Measurements from ENCODE around the gene PPP4R3A. TPM values are rescaled to one million over a fixed set of nuclear protein-coding genes. Genes with fewer than 3 reads are reported as not detected.

The PPP4R3A gene
- polyA plus RNA-seq, 1 donor (not counting 4 experiments of a cell fraction or from before 2014, with no cell fraction given), result 53.8 TPM

Small RNA genes within 50 kb of the gene (small RNA-seq; reads per million reads assigned to genes)
- gene AL133373.1 (ENCODE audit: insufficient read length in 3 of 3, low read depth in 3 of 3, low replicate concordance in 1 of 3), result 0 reads per million in 3 experiments

Other genes starting within 250 kb of the PPP4R3A start
- gene CCDC88C, start 92.5 kb downstream of the PPP4R3A start, polyA plus RNA-seq, result 1.8 to 2.4 TPM (median 1.9 TPM) in 3 replicates
- 0.49 to 1.1 TPM (median 1.1 TPM) in 3 replicates for gene CATSPERB, start 221.8 kb upstream of the PPP4R3A start, polyA plus RNA-seq

All from keratinocyte (primary cell).